Vagina (tissue), 2 donors: Measurements from ENCODE around the gene URB1.

ENCODE experiments used
- CTCF ChIP-seq, 3 experiments: fragments of 450-650 bp in 2 of 3; fragments of 200-600 bp in 1 of 3; sonication (generic) in 1 of 3; IDR thresholded peaks; one replicate each; pipeline ENCODE4 v1.5.1; 2017 to 2019; ENCODE audit warnings: antibody characterized with exemption in 3 of 3, mild to moderate bottlenecking in 2 of 3, moderate library complexity in 2 of 3
- POLR2A ChIP-seq, 2 donors: fragments of 450-650 bp; IDR thresholded peaks; one replicate each; pipeline ENCODE4 v1.6.1; 2017; ENCODE audit warnings: antibody characterized with exemption in 2 of 2, mild to moderate bottlenecking in 2 of 2, moderate library complexity in 2 of 2
- POLR2AphosphoS5 ChIP-seq, 2 donors: sonication (generic); formaldehyde crosslinking; IDR thresholded peaks; one replicate each; pipeline ENCODE4 v1.9.0; 2017; ENCODE audit warnings: antibody characterized with exemption in 2 of 2, mild to moderate bottlenecking in 2 of 2, low read depth in 1 of 2; ENCODE audit not compliant: insufficient read depth in 1 of 2

GRCh38 chr21:32329331-32329730, 63.5 kb downstream of the URB1 start:
- no peak for TF ChIP-seq CTCF (IDR thresholded peaks at IDR 0.05)
- TF ChIP-seq POLR2A (IDR thresholded peaks at IDR 0.05), result no peak
- no peak for TF ChIP-seq POLR2AphosphoS5 (IDR thresholded peaks at IDR 0.05; ENCODE audit: insufficient read depth in 1 of 2, low read depth in 1 of 2)
